Measurements from ENCODE around the gene KRTAP12-1.
"Not testable (repeated sequence)": the region's sequence is repeated elsewhere in the genome, so short reads cannot be mapped to it uniquely, and the experiment has no call there.

KRTAP12-1 gene

GRCh38 chr21:44644878-44645277 is 37.1 kb downstream of the KRTAP12-1 start:
- DNase-seq (ENCODE audit: low read depth) = no peak

- DNase-seq (ENCODE audit: low read depth) = no peak
Measured at GRCh38 chr21:44643741-44644310, 38.1 kb downstream of the KRTAP12-1 start.

GRCh38 chr21:44640761-44641160 is 41.2 kb downstream of the KRTAP12-1 start:
- no peak for DNase-seq (ENCODE audit: low read depth)

- no peak for DNase-seq (ENCODE audit: low read depth)
Measured at GRCh38 chr21:44639331-44639655, 42.7 kb downstream of the KRTAP12-1 start.

- DNase-seq (ENCODE audit: low read depth) = not testable (repeated sequence)
Measured at GRCh38 chr21:44638506-44639330, 43.2 kb downstream of the KRTAP12-1 start.

- DNase-seq (ENCODE audit: low read depth) = not testable (repeated sequence)
Measured at GRCh38 chr21:44637851-44638348, 44.1 kb downstream of the KRTAP12-1 start.

GRCh38 chr21:44637018-44637850 is 44.7 kb downstream of the KRTAP12-1 start, which contains the start of gene KRTAP10-10:
Gene KRTAP10-10 (plus strand): TSS chr21:44637356. CDS start chr21:44637418, 62 bp downstream.
- DNase-seq (ENCODE audit: low read depth) = no peak

GRCh38 chr21:44636209-44637017 is 45.5 kb downstream of the KRTAP12-1 start:
- no peak for DNase-seq (ENCODE audit: low read depth)

GRCh38 chr21:44632067-44632466 is 49.9 kb downstream of the KRTAP12-1 start:
- no peak for DNase-seq (ENCODE audit: low read depth)
